HUES6 (cell line): ENCODE data around the gene TIRAP.

Experiments
- H3K27ac ChIP-seq: 2 replicates; pipeline ENCODE4 v1.7.0; 2013; ENCODE audit warnings: low read depth, mild to moderate bottlenecking, low read length, inconsistent platforms
- H3K27me3 ChIP-seq: 2 replicates; pipeline ENCODE4 v1.6.1; 2013; ENCODE audit warnings: low read length; ENCODE audit not compliant: control insufficient read depth, insufficient read depth
- H3K36me3 ChIP-seq: 2 replicates; pipeline ENCODE4 v1.6.1; 2013; ENCODE audit warnings: low read length; ENCODE audit not compliant: control insufficient read depth, insufficient read depth
- H3K4me1 ChIP-seq: 2 replicates; pipeline ENCODE4 v1.6.1; 2013; ENCODE audit warnings: low read length; ENCODE audit not compliant: control insufficient read depth, insufficient read depth
- H3K4me3 ChIP-seq: 2 replicates; pipeline ENCODE4 v1.5.1; 2013; ENCODE audit warnings: low read depth, low read length
- H3K9ac ChIP-seq: one replicate; pipeline ENCODE4 v1.6.1; 2013; ENCODE audit warnings: mild to moderate bottlenecking, low read length
- H3K9me3 ChIP-seq: 2 replicates; pipeline ENCODE4 v1.6.1; 2013; ENCODE audit warnings: low read depth, low read length; ENCODE audit not compliant: control insufficient read depth, insufficient read depth

Gene TIRAP

GRCh38 chr11:126265811-126266210 lies 17.1 kb upstream of the TIRAP start:
- Histone ChIP-seq H3K9me3 (no peaks in the 10 kb centered on the region), H3K9ac (no peak overlapping the region), H3K27me3 (no peaks in the 10 kb centered on the region), H3K27ac (no peak overlapping the region), H3K36me3 (peaks cover 71% of the 10 kb centered on the region), H3K4me3 (no peak overlapping the region), H3K4me1 (no peaks in the 10 kb centered on the region; the same call in 1 of the 2 replicates)

DNA sequence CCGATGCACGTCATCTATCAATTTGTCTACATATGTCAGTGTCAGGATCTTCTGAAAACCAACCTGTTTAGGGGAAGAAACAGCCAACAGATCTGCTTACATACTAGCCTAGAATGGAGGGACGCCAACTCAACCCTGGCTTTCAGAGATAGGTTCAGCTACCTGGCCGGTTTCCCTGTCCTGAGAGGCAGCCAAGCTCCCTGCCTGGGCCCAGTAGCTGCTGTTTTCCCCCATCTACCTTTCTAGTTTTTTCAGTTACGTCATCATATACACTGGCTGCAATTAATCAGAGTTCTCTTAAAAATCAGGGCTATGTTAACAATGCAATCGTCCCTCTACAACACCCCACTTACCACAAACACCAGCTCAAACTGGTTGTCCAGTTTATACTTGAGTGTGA lies 15.2 kb upstream of the TIRAP start:
- Histone ChIP-seq H3K36me3 (peaks cover 65% of the 10 kb centered on the region), H3K9me3 (no peaks in the 10 kb centered on the region), H3K27ac (peak overlapping the region; percentile 63; the same call in 1 of the 2 replicates)

DNA sequence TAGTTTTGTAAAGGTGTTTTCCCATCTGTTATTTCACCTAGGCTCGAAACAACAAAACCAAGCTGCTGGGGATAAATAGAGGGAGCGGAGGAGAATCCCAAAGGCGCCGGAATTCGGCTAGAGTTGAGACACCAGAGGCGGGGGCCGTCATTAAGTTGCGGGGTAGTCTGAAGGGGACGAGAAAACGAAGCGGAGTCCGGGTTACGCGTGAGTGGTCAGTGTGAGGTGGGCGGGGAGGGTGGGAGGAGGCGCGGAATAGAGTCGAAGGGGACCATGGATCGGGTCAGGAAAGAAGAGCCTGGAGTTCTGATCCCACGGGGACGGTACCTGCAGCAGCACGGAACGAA lies 14.6 kb upstream of the TIRAP start:
- no peaks in the 10 kb centered on the region for H3K27me3 ChIP-seq

More for the DNA sequence above, 15.2 kb upstream of the TIRAP start:
- Histone ChIP-seq H3K4me3 (peak overlapping the region; percentile 83), H3K9ac (peak overlapping the region; percentile 94), H3K4me1 (no peaks in the 10 kb centered on the region; the same call in 1 of the 2 replicates), H3K27me3 (no peaks in the 10 kb centered on the region)

GRCh38 chr11:126268708-126269579 lies 13.9 kb upstream of the TIRAP start, which contains the start of the genes FOXRED1 and SRPRA:
Gene FOXRED1, plus strand, starts transcription at chr11:126269154. Its CDS starts 53 bp downstream, at chr11:126269207.
Gene SRPRA, minus strand, starts transcription at chr11:126268895. Its CDS starts 91 bp downstream, at chr11:126268804.
- Histone ChIP-seq H3K36me3 (peaks cover 65% of the 10 kb centered on the region), H3K9me3 (no peaks in the 10 kb centered on the region), H3K4me3 (peak within 1 kb of the TSS; percentile 83), H3K27me3 (no peaks in the 10 kb centered on the region), H3K27ac (peak within 1 kb of the TSS; percentile 63), H3K9ac (peak within 1 kb of the TSS; percentile 94), H3K4me1 (no peaks in the 10 kb centered on the region; the same call in 1 of the 2 replicates)

More for the DNA sequence above, 14.6 kb upstream of the TIRAP start:
- no peaks in the 10 kb centered on the region; the same call in 1 of the 2 replicates for H3K4me1 ChIP-seq
- peak overlapping the region; percentile 63 for H3K27ac ChIP-seq
- peak overlapping the region; percentile 94 for H3K9ac ChIP-seq
- no peaks in the 10 kb centered on the region for H3K9me3 ChIP-seq
- peak overlapping the region; percentile 83 for H3K4me3 ChIP-seq
- H3K36me3 ChIP-seq = peaks cover 65% of the 10 kb centered on the region

- H3K9me3 ChIP-seq = no peaks in the 10 kb centered on the region
- no peak overlapping the region for H3K27ac ChIP-seq
- peaks cover 5% of the 10 kb centered on the region for H3K4me1 ChIP-seq
- H3K9ac ChIP-seq = no peak overlapping the region
- no peak overlapping the region for H3K4me3 ChIP-seq
- H3K27me3 ChIP-seq = peaks cover 6% of the 10 kb centered on the region
- H3K36me3 ChIP-seq = peaks cover 67% of the 10 kb centered on the region
These were observed 5.6 kb upstream of the TIRAP start for GRCh38 chr11:126277322-126277721.

GRCh38 chr11:126277780-126278179 lies 5.1 kb upstream of the TIRAP start:
- Histone ChIP-seq H3K9me3 (no peaks in the 10 kb centered on the region), H3K9ac (no peak overlapping the region), H3K4me1 (peaks cover 6% of the 10 kb centered on the region), H3K27ac (no peak overlapping the region), H3K27me3 (peaks cover 6% of the 10 kb centered on the region), H3K4me3 (no peak overlapping the region), H3K36me3 (peaks cover 63% of the 10 kb centered on the region)

DNA sequence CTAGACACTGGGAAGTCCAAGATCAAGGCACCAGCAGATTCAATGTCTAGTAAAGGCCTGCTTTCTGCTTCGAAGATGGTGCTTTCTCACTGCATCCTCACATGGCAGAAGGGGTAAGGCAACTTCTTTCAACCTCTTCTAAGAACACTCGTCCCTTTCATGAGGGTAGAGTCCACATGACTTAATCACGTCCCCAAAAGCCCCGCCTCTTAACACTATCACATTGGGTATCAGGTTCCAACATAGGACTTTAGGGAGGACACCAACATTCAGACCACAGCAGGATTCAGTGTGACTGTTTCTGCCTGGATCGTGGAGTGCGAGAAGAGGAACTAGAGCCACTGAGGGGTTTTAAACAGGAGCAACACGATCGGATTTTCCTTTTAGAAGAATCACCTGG lies 3.7 kb upstream of the TIRAP start:
- H3K4me1 ChIP-seq = peaks cover 10% of the 10 kb centered on the region
- H3K9ac ChIP-seq = no peak overlapping the region
- no peak overlapping the region for H3K27ac ChIP-seq
- H3K27me3 ChIP-seq = peaks cover 6% of the 10 kb centered on the region
- no peak overlapping the region for H3K4me3 ChIP-seq
- no peaks in the 10 kb centered on the region for H3K9me3 ChIP-seq
- H3K36me3 ChIP-seq = peaks cover 48% of the 10 kb centered on the region

DNA sequence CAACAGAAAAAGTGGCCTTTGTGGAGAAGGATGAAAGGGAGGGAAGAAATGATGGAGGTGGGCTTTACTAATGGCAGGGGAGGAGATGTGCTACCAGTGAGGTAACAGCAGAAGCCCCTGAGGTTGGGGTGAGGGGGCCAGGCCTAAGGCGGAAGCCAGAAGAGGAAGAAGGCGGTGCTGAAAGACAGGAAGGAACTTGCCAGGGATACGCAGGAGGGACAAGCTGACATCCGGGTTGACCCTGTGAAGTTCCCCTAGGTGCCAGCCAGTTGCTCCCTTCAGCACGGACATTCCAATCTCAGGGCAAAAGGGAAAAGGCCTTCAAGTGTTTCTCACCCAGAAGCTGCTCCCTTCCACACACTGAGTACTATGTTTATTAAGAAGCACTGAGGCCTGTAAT lies 2.3 kb upstream of the TIRAP start:
- H3K36me3 ChIP-seq = peaks cover 37% of the 10 kb centered on the region
- peaks cover 10% of the 10 kb centered on the region for H3K4me1 ChIP-seq
- peaks cover 6% of the 10 kb centered on the region for H3K27me3 ChIP-seq
- H3K27ac ChIP-seq = no peak overlapping the region
- no peaks in the 10 kb centered on the region for H3K9me3 ChIP-seq
- H3K9ac ChIP-seq = no peak overlapping the region
- H3K4me3 ChIP-seq = no peak overlapping the region

DNA sequence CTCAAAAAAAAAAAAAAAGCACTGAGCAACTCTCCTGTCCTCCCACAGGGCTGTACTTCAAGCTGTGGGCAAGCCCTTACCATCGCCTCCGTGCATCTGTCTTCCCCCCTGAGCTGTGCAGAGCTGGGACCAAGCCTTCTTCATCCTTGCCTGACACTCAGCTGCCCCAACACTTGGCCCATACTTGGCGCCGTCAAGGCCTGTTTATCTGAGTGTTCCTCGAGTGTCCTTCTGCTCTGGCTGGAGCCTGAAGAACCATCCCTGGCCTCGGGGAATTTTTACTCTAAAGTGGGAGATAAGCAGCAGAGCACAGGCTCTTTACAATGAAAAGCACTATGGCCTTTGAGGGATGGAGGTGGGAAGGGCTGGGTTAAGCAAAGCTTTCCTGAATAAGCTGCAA lies 1.6 kb upstream of the TIRAP start:
- peaks cover 6% of the 10 kb centered on the region for H3K27me3 ChIP-seq
- H3K4me1 ChIP-seq = peaks cover 10% of the 10 kb centered on the region
- no peak overlapping the region for H3K27ac ChIP-seq
- peaks cover 30% of the 10 kb centered on the region for H3K36me3 ChIP-seq
- H3K4me3 ChIP-seq = no peak overlapping the region
- H3K9me3 ChIP-seq = no peaks in the 10 kb centered on the region
- no peak overlapping the region for H3K9ac ChIP-seq

DNA sequence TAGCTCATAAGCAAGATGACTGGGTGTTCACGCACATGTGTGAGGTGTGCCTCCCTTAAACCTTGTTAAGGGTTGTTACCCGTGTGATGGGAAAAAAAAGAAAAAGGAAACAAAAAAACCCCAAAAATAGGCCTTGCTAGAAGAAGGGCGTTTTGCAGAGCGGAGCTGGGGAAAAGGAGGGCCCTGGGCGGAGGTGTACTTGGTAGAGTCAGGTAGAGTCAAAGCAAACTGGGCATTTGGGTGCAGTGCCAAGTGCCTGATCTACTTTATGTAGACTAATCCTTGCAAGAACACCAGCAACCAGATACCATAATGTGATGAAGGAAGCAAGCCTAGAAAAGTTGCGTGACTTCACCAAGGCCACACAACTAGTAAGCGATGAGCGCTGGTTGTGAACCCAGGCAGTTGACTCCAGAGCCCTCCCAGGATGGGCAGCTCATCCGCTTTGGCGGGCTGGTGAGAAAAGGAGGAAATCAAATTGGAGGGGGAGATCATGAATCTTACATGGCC lies 1.2 kb upstream of the TIRAP start:
- no peak overlapping the region for H3K9ac ChIP-seq
- peaks cover 27% of the 10 kb centered on the region for H3K36me3 ChIP-seq
- peaks cover 6% of the 10 kb centered on the region for H3K27me3 ChIP-seq
- peak overlapping the region; percentile 68 for H3K4me3 ChIP-seq
- peaks cover 10% of the 10 kb centered on the region for H3K4me1 ChIP-seq
- H3K9me3 ChIP-seq = no peaks in the 10 kb centered on the region
- H3K27ac ChIP-seq = no peak overlapping the region

- Histone ChIP-seq H3K4me3 (peak overlapping the region; percentile 68), H3K27ac (no peak overlapping the region), H3K36me3 (peaks cover 21% of the 10 kb centered on the region), H3K27me3 (peaks cover 6% of the 10 kb centered on the region), H3K4me1 (peaks cover 10% of the 10 kb centered on the region), H3K9me3 (no peaks in the 10 kb centered on the region), H3K9ac (peak overlapping the region; percentile 67)
These were observed 545 bp upstream of the TIRAP start for GRCh38 chr11:126282361-126282735.
